ENCODE data around the gene GATD1. TPM values are rescaled to one million over a fixed set of nuclear protein-coding genes. Genes with fewer than 3 reads are reported as not detected.
A peak's percentile ranks its signal among the peaks of the same experiment; 100 is the strongest.
"Not testable (repeated sequence)": the region's sequence is repeated elsewhere in the genome, so short reads cannot be mapped to it uniquely, and the experiment has no call there.

GATD1 gene
- total RNA-seq, 1 experiment from 2014 or later: 22.8 TPM

- in situ Hi-C loops (cut with HindIII; ENCODE audit: low pct_unique_long_range_greater_than_20kb, low sequenced_read_pairs): no loop called here
- no peak for DNase-seq (ENCODE audit: low read depth, low spot score)
These were observed 17.1 kb downstream of the GATD1 start for GRCh38 chr11:760236-760635.

GRCh38 chr11:749731-750130 lies 27.6 kb downstream of the GATD1 start:
- in situ Hi-C loops (cut with HindIII; ENCODE audit: low pct_unique_long_range_greater_than_20kb, low sequenced_read_pairs): no loop called here
- no peak for DNase-seq (ENCODE audit: low read depth, low spot score)

- in situ Hi-C loops (cut with HindIII; ENCODE audit: low pct_unique_long_range_greater_than_20kb, low sequenced_read_pairs): no loop called here
- DNase-seq (ENCODE audit: low read depth, low spot score): no peak
These were observed 29.3 kb downstream of the GATD1 start for GRCh38 chr11:748007-748359.

GRCh38 chr11:747158-748006 lies 29.9 kb downstream of the GATD1 start, which contains the start of gene TALDO1:
Gene TALDO1, plus strand, starts transcription at chr11:747464. Its CDS starts 18 bp downstream, at chr11:747482.
- in situ Hi-C loops (cut with HindIII; ENCODE audit: low pct_unique_long_range_greater_than_20kb, low sequenced_read_pairs): no loop called here
- peak; percentile 86 for DNase-seq (ENCODE audit: low read depth, low spot score)

- in situ Hi-C loops (cut with HindIII; ENCODE audit: low pct_unique_long_range_greater_than_20kb, low sequenced_read_pairs): no loop called here
- no peak for DNase-seq (ENCODE audit: low read depth, low spot score)
These were observed 30.8 kb downstream of the GATD1 start for GRCh38 chr11:746289-747157.

- no peak for DNase-seq (ENCODE audit: low read depth, low spot score)
- in situ Hi-C loops (cut with HindIII; ENCODE audit: low pct_unique_long_range_greater_than_20kb, low sequenced_read_pairs): no loop called here
These were observed 31.9 kb downstream of the GATD1 start for GRCh38 chr11:745428-745827.

- in situ Hi-C loops (cut with HindIII; ENCODE audit: low pct_unique_long_range_greater_than_20kb, low sequenced_read_pairs): no loop called here
- no peak for DNase-seq (ENCODE audit: low read depth, low spot score)
These were observed 34.6 kb downstream of the GATD1 start for GRCh38 chr11:742571-743201.

- in situ Hi-C loops (cut with HindIII; ENCODE audit: low pct_unique_long_range_greater_than_20kb, low sequenced_read_pairs): no loop called here
These were observed 35.1 kb downstream of the GATD1 start for GRCh38 chr11:742156-742546.

GRCh38 chr11:737899-738298 lies 39.4 kb downstream of the GATD1 start:
- in situ Hi-C loops (cut with HindIII; ENCODE audit: low pct_unique_long_range_greater_than_20kb, low sequenced_read_pairs); DNase-seq (ENCODE audit: low read depth, low spot score): not testable (repeated sequence)

More at GRCh38 chr11:742156-742546, 35.1 kb downstream of the GATD1 start:
- no peak for DNase-seq (ENCODE audit: low read depth, low spot score)

GRCh38 chr11:737366-737765 lies 39.9 kb downstream of the GATD1 start:
- in situ Hi-C loops (cut with HindIII; ENCODE audit: low pct_unique_long_range_greater_than_20kb, low sequenced_read_pairs): no loop called here
- DNase-seq (ENCODE audit: low read depth, low spot score): peak; percentile 22

GRCh38 chr11:734541-734940 lies 42.7 kb downstream of the GATD1 start:
- in situ Hi-C loops (cut with HindIII; ENCODE audit: low pct_unique_long_range_greater_than_20kb, low sequenced_read_pairs); DNase-seq (ENCODE audit: low read depth, low spot score): not testable (repeated sequence)

- DNase-seq (ENCODE audit: low read depth, low spot score): no peak
- in situ Hi-C loops (cut with HindIII; ENCODE audit: low pct_unique_long_range_greater_than_20kb, low sequenced_read_pairs): no loop called here
These were observed 44.2 kb downstream of the GATD1 start for GRCh38 chr11:733072-733471.

- peak; percentile 56 for DNase-seq (ENCODE audit: low read depth, low spot score)
- in situ Hi-C loops (cut with HindIII; ENCODE audit: low pct_unique_long_range_greater_than_20kb, low sequenced_read_pairs): no loop called here
These were observed 47.7 kb downstream of the GATD1 start for GRCh38 chr11:729492-730074.

- DNase-seq (ENCODE audit: low read depth, low spot score): no peak
- in situ Hi-C loops (cut with HindIII; ENCODE audit: low pct_unique_long_range_greater_than_20kb, low sequenced_read_pairs): no loop called here
These were observed 48.3 kb downstream of the GATD1 start for GRCh38 chr11:728901-729491.

- peak; percentile 78 for DNase-seq (ENCODE audit: low read depth, low spot score)
- in situ Hi-C loops (cut with HindIII; ENCODE audit: low pct_unique_long_range_greater_than_20kb, low sequenced_read_pairs): no loop called here
These were observed 49.2 kb downstream of the GATD1 start for GRCh38 chr11:727859-728748.

GRCh38 chr11:727281-727701 lies 50.0 kb downstream of the GATD1 start:
- in situ Hi-C loops (cut with HindIII; ENCODE audit: low pct_unique_long_range_greater_than_20kb, low sequenced_read_pairs): no loop called here
- DNase-seq (ENCODE audit: low read depth, low spot score): no peak
